Measurements from ENCODE around the gene NUMA1.
A peak's percentile ranks its signal among the peaks of the same experiment; 100 is the strongest.

Gene NUMA1

DNA sequence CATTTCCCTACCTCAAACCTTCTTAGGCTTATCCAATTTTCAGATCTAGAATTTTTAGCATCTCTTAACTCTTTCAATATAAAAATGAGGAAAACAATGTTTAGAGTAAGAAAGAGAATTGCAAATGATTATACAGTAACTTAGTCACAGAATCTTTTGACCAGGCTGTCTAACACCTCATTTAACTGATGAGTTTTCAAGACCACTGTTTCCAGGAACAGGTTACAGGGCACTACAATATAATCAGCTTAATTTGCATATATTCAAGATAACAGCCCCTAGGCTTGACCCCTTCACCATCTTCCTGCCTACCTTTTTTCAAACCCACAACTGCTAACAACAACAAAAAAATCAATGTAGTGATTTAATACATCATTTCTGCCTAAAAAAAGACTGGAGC lies 12.7 kb downstream of the NUMA1 start:
- DNase-seq (ENCODE audit: low read depth) = no peak

DNA sequence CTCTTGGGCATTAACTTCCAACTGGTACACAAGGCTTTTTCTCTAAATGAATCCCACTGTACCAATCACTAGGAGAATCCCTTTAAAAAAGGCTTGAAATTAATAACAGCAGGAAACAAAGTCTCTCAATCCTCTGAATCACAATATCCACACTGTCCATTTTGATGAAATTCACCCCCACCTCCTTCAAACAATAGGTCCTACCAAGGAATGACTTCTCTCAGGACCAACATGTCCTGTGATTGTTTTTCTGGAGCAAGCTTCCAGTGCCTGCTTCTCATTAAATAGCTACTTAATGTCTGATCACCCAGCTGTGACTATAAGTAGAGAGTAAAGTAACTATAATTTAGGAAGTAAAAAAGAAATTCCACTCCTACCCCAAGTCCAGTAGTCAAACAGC lies 13.1 kb downstream of the NUMA1 start:
- no peak for DNase-seq (ENCODE audit: low read depth)

DNA sequence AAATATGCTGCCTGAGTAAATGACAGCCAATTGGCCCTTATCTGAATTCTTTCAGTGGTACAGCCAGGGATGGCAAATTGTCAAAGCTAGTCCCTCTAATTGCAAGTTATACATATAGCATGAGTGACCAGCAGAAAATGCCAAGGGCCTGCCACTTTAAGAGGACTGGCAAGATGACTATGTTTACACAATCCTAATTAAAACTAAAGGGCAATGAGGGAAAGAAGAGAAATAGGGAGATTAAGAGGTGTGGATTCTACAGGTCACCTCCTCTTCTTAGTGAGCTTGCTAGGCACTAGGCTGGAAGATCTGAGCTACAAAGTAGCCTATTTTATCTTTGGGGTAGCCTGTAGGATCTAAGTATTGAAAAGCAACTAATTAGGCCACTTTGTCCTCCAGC lies 13.5 kb downstream of the NUMA1 start:
- no peak for DNase-seq (ENCODE audit: low read depth)

DNA sequence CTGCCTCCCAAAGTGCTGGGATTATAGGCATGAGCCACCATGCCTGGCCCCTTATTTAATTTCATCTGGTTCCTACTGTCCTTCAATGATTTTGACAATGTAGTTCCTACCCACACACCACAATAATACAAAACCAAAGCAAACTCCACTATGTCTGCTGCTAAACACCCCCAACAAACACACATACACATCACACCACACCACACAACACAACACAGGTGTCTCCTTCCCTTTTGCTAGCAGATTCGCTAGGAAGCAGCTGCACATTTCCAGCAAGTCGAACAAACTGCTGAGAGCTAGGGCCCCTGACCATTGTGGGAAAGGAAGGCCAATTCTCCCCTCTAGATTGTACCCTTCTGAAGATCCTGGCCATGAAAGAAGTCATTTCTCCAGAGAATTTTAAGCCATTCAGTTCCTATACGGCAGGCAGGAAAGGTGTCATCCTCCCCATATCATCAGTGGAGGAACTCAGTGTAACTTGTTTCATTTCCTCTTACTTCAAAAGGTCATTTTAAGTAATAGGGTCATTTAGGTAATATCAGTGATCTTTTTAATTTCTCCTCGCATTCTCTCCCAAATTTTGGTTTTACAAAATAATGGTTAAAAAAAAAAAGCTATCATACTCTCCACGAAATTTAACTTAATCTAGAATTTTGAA lies 18.5 kb downstream of the NUMA1 start:
- no peak for DNase-seq (ENCODE audit: low read depth)

DNA sequence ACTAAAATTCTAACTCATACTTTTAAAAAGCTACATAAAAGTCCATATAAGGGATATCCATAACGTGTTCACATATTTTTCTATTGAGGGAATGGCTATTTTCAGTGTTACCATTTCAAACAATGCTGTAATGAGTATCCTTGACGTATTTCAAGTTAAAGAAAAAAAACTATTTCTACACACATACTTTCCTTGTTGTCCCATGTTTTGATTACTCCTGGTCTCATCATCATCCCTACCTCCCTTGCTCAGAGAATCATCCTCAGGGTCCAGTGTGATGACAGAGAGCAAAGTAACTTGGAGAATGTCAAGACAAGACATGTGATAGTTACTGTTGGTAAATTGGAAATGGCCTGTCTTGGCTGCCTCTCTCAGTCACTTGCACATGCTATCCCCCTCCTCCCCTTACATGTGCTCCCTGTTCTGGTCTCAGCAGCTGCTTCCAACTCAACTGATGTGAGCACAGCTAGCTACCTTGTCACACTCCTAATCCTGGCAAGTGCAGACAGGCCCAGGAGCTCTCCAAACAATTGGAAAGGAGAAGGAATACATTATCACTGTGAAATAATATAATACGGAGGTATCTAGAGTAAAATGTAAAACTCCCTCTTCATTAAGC lies 21.8 kb downstream of the NUMA1 start:
- no peak for DNase-seq (ENCODE audit: low read depth)

DNA sequence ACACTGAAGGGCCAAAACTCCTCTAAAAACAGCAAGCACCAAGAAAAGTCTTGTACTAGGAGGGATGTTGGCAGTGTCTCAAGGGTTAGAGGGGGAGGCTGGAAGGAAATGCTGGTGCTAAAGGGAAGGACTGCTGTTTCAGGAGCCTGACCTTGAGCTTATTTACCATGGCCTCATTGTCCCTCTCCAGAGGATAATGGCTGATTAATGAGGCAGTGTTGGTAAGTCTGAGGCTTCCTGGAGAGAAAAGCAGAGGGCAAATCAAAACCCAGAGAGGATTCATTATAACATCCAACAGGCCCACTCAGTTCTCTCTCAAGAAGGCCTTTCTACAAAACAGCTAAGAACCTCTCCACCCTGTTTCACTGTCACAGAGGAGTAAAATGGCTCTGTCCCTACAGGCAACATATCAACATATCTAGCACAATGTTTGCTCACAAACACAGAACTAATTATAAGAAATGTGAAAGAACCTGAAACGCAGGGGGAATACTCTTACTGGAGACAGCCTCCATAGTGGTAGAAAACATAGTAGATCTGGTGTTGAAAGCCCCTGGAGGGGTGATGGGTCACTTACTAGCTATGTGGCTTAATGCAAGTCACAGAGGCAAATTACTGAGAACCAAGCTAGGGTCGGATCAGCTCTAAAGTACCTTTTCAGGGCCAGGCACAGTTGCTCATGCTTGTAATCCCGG lies 31.4 kb downstream of the NUMA1 start:
- no peak for DNase-seq (ENCODE audit: low read depth)

DNA sequence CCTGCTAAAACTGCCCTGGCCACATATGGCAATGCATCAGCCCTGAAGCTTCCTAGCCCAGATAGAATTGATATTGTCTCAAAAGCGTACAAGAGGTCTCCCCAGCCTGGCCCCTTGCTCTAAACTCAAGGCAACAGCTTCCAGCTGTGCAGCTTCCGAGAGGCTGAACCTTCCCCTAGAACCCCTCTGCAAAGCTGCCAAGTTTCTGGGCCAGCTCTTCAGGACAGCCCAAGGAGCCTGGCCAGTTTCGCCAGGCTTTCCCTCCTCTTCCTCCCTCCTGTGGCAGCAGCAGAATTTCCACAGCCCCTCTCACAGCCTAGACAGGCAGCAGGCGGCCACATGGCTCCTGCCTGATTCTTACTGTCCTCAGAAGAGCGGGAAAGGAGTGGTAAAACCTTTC lies 34.5 kb downstream of the NUMA1 start:
- DNase-seq (ENCODE audit: low read depth) = no peak

DNA sequence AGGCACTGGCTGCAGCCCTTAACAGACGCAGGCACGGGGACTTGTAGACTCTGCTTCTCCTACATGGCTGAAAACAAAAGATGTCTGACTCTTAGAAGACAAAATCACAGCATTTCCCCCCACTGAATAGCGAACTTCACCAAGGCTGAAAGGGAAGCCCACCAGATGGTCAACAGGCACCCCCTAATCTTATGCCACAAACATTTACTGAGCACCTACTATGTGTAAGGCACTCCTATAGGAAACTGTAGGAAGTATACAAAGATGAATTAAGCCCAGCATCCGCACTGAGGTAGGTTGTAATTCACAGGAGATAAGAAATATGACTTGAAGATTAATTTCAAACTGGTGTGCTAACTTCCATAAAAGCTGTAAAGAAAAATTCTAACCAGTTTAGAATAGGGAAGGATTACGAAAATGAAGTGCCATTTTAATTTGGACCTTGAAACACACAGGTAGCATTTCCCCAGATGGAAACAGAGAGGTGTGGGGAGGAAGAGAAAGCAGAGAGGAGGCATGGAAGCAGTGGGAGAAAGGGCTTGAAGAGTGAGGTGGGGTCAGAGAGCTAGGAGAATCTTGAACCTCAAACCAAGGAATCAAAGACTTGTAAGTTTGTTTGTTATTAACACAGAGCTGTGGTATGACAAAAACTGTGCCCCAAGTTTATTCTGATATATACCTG lies 38.1 kb downstream of the NUMA1 start:
- no peak for DNase-seq (ENCODE audit: low read depth)

DNA sequence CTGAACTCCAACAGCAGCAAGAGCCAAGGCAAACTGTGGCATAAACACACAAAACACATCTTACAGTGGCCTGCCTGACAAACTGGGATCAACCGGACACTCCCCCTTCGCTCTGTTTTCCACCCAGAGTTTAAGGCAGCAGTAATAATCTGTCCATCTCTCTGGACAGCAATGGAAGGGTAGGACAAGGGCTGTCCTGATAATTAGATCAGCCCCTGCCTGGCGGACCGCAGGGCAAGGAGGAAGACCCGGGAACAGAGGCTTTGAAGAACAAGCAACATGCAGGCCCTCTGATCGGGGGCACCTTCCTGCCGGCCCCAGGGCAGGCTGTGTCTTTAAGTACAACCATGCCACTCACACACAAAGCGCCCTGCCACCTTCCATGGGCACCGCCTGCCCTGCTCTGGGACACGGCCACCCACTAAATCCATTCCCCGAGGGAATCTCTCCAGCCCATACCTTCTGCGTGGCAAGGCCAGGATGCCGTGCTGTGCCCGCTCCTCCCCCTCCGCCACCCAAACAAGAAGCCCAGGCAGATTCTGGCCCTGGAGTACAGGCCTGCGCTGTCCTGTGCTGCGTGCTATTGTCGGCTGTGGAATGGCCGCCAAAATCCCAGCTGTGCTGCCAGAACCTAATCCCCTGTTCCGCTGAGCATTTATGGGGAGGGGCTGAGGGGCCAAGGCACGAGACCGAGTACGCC lies 38.8 kb downstream of the NUMA1 start:
- DNase-seq (ENCODE audit: low read depth) = peak; percentile 20

DNA sequence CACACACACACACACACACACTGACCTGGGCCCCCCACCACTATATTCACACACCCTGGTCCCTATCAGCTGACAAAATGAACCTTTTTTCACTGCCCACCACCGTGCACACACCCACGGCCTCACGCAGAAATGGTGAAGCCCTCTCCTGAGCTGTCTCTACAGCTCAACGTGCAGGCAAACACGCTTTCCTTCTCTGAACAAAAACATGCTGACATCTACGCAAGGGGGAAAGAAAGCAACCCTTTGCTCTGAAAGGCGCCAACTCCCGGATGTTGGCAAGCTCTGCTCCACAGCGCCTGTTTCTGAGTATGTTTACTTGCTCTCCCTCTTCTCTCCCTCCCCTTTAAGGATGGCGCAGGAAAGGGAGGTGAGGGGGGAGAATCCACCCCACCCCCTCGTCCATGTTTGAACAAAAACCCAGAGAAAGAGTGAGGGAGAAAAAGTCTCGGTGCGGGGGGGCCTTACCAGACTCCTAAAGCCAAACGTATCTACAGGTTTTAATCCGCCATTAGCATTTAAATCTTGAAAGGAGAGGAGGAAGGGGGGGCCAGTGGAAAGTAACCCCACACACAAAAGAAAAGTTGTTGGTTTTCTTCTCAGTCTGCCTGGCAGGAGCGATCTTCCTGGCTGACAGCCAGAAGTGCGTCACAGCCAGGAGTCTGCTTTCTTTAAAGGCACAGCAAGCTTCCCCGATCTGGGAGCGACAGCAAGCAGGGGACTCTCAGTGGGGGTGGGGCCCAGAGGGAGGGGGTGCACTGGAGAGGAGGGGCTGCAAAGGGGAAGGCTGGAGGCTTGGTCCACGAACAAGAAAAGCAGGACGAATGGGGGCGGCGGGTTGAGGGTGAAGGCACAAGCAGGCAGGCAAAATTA lies 39.6 kb downstream of the NUMA1 start:
- peak; percentile 75 for DNase-seq (ENCODE audit: low read depth)

DNA sequence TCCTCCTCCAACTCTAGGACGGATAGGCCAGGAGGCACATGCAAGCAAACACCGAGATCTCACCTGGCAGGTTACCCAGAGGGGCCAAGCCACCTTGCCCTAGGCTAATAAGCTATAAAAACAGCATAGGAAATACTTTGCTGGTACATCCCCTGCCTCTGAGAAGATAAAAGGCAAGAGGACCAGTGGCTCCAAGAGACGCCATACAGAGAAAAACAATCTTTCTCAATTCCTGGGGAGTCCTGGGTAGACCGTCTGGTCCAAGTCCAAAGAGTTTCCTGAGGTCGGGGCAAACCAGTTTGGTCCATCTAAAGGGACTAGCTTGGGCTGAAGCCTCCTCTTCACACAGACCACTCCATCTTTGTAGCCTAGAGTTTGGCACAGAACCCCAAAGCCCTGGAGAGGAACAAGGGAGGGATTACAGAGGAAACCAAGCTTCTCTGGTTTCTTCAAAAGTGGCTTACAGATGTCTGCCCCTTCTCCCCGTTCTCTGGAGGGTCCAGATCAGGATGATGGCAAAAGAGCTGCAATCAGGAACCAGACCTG lies 40.4 kb downstream of the NUMA1 start:
- DNase-seq (ENCODE audit: low read depth) = no peak

DNA sequence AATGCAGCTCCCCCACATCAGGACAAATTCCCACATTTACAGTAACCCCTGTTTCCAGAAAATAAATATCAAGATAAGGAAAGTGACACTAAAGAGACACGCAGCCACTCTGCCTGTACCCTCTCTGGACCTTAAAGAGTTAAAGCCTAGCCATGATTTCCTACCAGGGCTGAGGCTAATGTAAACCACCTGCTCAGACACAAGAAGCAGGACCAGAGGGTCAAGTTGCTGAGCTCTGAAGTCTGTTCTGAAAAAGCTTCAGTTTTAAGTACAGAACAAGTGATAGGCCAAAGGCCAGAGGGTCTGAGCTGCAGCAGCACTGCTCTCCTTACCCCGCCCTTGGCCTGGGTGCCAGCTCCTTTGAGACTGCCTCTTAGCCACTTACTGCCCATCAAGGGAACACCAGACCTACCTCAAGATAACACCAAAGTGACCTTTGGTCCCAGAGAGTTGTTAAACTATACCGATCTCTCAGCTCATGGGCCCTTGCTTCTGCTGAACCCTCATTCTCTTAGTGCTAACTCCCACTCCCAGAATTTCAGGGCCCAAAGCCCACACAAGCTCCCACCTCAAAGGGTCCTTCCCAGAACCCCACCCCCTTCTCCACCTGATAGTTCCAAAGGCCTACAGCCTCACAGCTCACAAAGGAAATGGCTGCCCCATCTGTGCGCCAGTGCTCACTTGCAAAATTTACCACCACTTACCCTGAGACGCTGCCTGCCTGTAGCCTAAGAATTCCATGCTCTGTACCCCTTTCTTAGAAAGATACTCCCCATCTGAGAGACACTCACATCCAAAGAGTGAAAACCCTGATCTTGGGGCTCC lies 41.1 kb downstream of the NUMA1 start:
- no peak for DNase-seq (ENCODE audit: low read depth)

DNA sequence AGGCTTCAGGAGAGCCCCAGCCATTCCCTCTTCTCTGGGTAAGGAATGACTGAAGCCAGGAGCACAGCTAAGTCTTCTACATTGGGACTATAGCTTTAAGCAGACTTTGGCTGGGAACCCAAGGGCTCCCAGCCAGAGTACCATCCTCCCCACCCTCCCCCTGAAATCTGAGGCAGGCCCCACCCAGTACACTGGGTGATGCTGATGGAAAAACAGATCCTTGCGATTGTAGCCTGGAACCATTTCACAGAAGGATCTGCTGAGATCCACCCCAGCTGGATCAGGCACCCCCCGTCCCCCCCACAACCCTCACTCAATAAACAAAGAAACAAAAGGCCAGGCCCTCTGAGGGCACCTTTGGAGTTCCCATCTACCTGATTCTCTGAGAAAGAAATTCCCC lies 41.9 kb downstream of the NUMA1 start:
- DNase-seq (ENCODE audit: low read depth) = no peak

DNA sequence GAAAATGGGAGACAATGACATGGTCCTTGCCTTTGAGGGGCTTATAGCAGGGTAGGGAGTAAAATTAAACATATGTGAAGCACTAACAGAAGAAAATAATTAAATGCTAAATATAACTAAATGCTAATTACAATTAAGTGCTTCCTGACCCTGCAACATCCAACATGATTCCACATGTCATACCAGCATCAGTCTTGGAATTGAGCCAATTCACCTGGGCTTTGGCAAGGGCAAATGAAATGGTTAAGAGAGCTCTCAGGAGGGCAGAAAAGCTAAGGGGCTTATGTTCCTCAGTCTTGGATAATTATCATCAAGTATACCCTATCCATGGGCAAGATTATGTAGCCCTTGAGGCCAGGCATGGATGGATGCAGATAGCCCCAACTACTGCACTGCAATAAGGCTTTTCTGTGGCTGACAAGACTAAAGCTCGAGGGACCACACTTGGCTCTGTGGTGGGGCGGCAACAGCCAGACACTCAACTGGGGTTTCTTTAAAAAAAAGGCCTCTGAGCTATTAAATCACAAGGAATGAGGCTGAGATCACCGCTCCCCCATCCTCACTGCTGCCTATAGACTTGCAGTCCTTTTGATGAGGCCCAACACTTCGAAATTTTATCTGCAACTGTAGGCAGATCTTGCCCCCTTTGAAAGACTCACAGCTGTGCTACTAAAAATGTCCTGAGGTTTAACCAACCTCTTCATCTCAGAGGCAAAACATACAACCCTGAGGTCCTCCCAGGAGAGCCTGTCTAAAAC lies 42.6 kb downstream of the NUMA1 start:
- no peak for DNase-seq (ENCODE audit: low read depth)

DNA sequence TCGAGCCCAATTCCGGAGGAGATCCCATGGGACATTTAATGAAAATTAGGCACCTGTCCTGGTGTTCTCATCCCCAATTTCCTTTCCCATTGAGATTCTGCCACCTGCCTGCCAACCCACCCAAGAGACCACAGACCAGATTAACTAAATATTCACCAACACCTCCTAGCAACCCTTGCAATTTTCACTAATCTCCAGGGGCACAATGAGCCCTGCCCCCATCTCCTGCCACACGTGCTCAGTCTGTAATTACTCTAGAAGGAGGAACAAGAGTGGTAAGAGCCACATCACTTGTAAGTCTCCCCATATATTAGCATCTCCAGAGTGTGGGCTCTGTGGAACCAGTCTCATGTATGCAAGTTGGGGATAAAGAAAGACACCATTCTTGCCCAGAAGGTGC lies 43.7 kb downstream of the NUMA1 start:
- DNase-seq (ENCODE audit: low read depth) = no peak

DNA sequence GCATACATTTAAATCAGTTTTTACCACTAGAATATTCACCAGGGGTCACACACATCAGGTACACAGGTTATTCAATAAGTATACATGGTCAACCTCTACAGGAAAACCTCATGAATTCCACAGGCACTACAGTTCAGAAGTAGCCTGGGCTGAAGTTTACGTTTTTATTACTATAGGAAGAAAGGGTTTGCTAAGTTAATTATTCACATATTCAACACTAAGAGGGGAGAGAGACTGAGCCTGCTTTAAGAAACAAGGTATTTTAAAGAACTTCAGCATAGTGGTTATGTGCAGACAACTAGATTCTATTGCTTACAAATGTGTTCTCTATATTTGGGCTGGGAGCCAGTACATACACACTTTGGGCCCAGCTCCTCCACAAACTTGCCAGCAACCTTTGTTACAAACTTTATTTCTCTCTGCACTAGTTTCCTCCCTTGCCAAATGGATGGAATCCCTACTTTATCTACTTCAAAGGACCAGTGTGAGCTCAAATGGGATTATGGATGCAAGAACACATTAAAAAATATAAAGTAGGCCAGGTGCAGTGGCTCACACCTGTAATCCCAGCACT lies 49.8 kb downstream of the NUMA1 start:
- DNase-seq (ENCODE audit: low read depth) = no peak

DNA sequence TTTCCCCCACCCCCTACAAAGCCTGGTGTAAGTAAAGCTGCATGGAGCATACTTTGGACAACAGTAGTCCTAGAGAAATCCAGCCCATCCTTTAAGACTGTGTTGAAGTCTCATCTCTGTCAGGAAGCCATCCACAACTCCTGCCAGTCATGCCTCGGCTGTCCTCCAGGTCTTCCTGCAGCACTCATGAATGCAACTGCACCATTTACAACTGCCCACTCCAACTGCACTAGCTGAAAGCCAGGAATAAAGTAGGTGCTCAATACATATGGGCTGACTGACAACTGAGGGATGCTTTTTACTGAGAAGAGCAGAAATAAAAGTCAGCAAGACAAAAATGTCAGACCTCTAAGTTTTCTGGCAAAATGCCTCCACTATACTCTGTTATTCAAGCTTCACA lies 54.3 kb downstream of the NUMA1 start:
- DNase-seq (ENCODE audit: low read depth) = no peak

DNA sequence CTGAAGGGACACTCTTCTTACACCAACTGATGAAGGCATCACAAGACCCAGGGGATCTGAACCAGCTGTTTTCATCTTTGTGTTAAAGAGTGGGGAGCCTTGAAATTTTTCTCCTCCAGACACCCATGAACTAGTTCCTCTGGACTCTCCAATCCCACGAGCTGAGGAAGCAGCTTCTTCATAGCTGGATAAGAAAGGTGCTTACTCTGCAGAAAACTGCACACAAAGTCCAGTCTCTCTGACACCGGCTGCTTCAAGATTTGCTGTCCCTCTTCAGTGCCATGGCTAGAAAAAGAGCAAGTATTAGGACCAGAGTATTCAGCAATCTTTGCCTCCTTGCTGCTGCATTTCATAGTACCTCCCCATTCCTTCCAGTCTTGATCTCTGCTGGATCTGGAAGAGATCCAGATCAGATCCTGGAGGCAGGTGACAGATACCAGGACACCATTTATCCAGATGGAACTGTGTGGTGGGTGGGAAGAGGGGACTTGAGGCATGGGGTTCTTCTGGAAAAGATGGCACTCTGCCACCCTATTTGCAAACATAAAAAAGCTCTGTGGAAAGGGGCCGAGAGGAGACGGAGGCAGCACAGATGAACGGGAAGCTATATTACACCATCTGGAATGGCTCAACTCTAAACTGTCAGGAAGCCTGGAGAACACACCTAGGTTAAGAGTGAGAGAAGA lies 56.1 kb downstream of the NUMA1 start:
- DNase-seq (ENCODE audit: low read depth) = no peak

DNA sequence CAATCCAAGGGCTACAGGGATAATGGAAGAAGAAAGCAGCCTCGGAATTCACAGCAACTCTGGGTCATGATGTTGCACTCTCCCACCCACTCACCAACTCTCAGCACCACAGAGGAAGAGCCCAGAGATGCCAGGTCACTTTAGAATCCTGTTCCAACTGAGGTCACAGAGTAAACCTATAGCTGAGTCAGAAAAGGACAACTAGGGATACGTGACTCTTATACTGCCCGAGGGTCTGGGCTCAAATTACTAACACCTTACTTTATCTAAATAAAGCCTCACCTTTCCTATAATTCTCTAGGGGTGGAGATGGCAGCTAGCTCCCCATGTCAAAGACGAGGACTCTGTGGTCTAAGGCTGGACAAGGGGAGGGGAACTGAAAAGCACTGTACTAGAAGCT lies 57.0 kb downstream of the NUMA1 start:
- no peak for DNase-seq (ENCODE audit: low read depth)
